Measurements from ENCODE around the gene TICAM2. TPM values are rescaled to one million over a fixed set of nuclear protein-coding genes. Genes with fewer than 3 reads are reported as not detected.
"Not testable (repeated sequence)": the region's sequence is repeated elsewhere in the genome, so short reads cannot be mapped to it uniquely, and the experiment has no call there.

TICAM2 gene
- 6.1 TPM for polyA plus RNA-seq (2013, experiment 1 of 2; ENCODE audit: insufficient read length)
- 10.9 TPM for polyA plus RNA-seq (2013, experiment 2 of 2; ENCODE audit: insufficient read length)

DNA sequence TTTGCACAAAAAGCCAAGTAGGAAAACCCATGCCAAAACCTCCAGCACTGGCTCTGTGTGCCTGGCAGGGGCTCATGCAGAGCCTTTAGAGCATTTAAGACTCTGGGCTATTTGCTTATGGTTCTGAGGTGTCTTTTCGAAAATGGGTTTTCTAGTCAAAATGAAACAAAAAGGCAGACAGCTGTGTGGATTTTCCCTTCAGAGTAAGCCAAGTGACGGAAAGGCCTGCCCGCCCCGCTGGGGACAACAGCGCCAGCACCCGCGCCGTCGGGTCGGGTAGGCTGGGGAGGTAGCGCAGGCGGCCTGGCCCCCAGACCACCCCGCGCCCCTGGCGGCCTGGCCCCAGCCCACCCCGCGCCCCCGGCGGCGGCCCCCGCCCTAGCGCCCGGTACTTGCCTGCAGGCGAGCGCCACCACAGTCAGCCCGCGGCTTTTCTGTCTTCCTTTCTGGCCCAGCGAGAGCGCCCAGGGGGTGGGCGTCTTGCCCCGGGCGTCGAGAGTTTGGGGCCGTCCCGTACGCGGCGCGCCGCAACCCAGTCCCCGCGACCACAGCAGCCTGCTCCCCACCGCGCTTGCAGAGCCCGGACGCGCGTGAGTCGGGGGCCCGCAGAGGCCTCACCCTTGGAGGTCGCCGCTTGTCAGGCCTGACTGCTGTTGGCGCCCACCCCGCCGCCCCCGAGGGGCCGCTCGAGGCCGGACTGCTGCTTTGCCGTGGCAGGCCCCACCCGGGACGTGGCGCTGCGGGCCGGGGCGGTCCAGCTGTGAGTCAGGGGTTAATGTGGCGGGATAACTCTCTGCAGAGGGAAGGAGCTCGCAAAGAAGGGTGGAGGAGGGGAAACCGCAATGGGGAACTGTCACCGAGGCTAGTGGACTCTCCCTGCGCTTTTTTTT, at the start of gene TICAM2:
Gene TICAM2 (minus strand): TSS at position 779 of the 890 bp plus-strand sequence. CDS start 21,223 bp downstream, outside the sequence.
- DNase-seq, result peak; percentile 72

DNA sequence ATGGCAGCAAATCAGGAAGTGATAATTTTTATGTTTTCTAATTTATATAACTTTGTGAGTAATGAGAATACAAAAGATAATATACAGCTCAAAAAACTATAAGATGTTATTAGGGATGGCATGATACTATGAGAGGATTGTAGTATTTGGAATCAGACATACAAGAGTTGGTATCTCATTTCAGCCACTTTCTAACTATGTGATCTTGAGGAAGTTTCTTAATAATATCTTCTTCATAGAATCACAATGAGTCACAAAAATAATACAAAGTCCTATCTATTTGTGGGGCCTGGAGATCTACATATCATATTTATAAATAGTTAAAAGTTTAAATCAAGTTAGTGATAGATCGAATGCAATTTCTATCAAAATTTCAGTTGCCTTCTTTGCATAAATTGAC, 47.3 kb upstream of the TICAM2 start:
- DNase-seq, result no peak

- DNase-seq, result no peak
Observed at GRCh38 chr5:115648056-115648455, 45.8 kb upstream of the TICAM2 start.

DNA sequence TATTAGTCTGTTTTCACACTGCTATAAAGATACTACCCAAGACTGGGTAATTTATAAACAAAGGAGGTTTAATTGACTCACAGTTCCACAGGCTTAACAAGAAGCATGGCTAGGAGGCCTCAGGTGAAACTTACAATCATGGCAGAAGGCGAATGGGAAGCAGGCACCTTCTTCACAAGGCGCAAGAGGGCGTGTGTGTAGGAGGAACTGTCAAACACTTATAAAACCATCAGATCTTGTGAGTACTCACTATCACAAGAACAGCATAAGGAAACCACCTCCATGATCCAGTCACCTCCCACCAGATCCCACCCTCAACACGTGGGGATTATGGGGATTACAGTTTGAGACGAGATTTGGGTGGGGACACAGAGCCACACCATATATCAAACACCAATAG, 43.1 kb upstream of the TICAM2 start:
- not testable (repeated sequence) for DNase-seq

DNA sequence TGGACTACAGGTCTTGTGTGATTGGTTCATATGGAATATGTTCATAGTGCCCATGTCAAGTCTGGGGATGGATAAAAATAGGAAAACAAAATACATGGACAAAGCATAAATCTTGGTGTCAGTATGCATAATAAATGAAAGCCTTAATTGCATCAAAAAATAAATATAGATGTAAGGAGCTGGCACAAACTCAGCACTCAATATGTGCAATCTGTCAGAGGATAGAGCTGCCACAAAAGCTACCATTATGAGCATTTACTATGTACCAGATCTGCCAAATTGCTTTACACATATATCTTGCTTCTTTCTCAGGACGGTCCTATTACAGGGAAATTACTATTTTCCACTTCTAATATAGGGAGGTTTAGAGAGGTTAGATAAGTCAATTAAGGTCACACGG, 41.8 kb upstream of the TICAM2 start:
- no peak for DNase-seq

- peak; percentile 12 for DNase-seq
Observed at GRCh38 chr5:115641948-115642347, 39.7 kb upstream of the TICAM2 start.

GRCh38 chr5:115640274-115640673, 38.0 kb upstream of the TICAM2 start:
- no peak for DNase-seq

DNA sequence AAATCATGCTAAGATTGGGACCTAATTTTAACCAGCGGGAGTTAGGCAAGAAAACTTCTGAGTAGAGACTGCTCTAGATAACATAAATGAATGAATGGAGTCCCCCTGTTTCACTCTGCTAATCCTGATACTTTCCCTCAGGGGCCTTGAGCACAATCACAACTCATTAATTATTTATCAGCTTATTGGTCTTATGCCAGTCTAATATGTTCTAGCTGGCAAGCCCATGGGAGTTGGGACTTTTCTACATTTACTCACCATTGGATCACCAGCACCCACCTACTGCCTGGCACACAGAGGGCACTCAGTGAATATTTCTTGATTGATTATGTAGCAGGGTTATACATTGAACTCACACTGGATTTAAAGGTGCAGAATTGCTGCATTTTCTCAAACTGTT, 37.1 kb upstream of the TICAM2 start:
- DNase-seq, result no peak

DNA sequence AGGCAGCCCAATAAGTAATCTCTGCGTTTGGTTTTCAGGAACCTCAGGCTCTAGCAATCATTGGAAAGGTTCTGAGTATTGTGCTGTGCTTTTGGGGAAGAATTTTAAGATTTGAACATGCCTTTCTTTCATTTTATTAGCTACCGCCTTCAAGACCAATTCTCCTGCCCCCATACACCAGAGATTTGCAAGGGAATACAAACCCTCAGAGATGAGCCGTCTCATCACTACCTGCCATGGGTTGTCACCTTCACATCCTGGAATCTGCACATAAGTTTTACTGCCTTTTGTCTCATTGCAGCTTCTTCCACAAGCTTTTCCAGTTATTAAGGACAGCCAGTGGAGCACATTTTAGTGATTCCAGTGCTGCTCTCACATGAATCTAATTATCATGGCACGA, 35.2 kb upstream of the TICAM2 start:
- DNase-seq, result no peak

DNA sequence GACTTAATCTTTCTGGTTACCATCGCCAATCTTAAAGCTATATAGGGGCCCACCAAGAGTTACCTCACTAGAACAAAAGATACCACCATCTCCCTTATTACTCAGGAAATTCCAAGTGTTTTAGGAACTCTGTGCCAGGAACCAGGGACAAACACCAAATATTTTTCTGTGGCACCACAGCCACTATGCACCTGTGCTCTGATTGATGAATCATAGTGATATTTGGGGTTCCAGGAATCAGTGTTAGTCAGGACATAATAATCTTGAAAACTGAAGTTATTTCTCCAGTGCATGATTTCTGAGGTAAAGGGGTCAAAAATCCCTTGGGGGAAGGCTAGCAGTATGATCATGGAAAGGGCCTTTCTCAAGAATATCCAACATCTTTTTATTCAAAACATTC, 33.7 kb upstream of the TICAM2 start:
- no peak for DNase-seq

GRCh38 chr5:115634343-115635132, 32.3 kb upstream of the TICAM2 start:
- peak; percentile 79 for DNase-seq

DNA sequence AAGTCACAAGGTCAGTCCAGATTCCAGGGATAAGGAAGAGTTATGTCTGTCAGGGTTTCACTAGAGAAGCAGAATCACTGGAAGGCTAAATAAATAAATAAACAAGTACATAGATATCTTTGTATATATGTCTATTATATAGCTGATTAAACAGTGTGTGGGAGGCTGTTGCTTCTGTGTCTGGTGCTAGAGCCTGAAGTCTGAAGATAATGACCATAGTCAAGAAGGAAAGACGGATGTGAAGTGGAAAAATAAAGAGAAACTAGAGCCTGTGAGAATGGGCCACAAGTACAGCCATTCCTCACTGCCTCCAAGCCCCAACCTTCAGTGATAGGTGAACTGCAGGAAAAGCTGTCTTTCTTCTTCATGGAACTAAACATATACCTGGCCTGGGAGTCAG, 27.6 kb upstream of the TICAM2 start:
- no peak for DNase-seq

DNA sequence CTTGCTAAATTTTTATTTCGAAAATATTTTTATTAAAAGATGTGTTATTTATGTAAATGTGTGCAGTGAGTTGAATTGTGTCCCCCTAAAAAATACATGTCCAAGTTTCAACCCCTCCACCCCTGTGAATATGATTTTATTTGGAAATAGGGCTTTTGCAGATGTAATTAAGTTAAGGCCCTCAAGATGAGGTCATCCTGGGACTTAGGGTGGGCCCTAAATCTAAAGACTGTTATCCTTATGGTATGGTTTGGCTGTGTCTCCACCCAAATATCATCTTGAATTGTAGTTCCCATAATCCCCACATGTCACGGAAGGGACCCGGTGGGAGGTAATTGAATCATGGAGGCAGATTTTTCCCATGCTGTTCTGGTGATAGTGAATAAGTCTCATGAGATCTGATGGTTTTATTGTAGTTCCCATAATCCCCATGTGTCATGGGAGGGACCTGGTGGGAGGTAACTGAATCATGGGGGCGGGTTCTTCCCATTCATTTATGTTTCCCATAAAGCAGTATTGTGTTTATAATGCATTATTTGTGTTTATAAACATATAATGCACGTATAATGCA, 25.1 kb upstream of the TICAM2 start:
- DNase-seq, result no peak

GRCh38 chr5:115626445-115626823, 24.2 kb upstream of the TICAM2 start:
- DNase-seq, result no peak

DNA sequence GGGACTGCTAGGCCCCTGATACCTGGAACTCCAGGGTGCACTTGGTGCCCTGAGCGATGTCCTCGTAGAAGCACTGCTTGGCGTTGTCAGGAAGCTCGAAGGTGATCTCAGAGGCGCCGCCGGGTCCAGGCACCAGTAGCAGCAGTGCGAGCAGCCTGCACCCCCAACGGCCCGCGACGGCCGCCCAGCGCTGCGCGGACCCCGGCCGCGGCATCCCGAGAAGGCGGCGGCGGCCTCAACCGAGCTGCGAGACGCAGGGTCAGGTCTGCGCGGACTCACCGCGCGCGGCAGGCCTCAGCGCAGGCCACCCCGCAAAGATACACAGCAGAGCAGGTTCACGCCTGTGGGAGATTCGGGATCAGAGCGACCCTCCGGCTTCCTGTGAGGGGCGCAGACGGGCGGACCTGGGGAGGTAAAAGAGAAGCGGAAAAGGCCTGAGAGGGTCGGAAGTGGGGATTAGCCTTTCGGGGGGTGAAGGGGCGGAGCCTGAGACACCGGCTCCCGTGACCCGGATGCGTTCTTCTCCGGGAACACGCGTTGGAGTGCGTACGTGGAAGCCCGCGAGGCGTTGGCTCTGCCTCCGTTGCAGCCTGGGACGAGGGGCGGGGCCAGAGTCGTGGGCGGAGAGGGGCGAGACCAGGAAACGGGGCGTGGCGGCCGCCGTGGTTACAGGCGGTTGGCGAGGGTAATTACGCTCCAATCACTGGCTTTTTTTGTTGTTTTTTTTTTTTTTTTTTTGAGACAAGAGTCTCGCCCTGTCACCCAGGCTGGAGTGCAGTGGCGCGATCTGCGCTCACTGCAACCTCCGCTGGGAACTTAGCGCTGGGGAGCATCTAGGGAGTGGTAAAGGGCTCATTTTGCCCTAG, 23.5 kb upstream of the TICAM2 start, which contains the start of gene TMED7:
Gene TMED7 (minus strand): TSS at position 458 of the 866 bp plus-strand sequence. CDS start 244 bp downstream, at position 214.
- DNase-seq, result peak; percentile 99

DNA sequence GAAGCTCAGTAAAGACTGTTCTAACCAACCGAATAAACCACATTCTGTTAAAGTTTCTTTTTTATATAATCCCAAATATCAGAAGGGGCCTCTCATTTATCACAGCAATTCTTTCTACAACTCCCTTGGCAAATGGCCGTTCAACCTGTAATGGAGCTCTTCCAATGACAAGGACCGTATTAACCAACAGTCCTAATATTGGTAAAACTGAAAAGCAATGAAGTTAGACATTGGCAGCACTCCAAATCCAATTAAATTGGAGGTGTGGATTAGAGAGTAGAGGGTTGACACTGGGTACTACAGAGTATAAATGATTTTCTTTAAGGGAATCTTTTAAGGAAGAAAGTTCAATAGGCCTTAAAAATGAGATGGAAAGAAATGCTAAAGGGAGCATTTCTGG, 22.7 kb upstream of the TICAM2 start:
- no peak for DNase-seq

GRCh38 chr5:115623658-115624057, 21.4 kb upstream of the TICAM2 start:
- DNase-seq, result no peak

GRCh38 chr5:115621365-115621900, 19.2 kb upstream of the TICAM2 start:
- DNase-seq, result no peak

- no peak for DNase-seq
Observed at GRCh38 chr5:115616892-115617291, 14.6 kb upstream of the TICAM2 start.

- DNase-seq, result no peak
Observed at GRCh38 chr5:115616472-115616871, 14.2 kb upstream of the TICAM2 start.

- DNase-seq, result no peak
Observed at GRCh38 chr5:115611873-115612272, 9.6 kb upstream of the TICAM2 start.

DNA sequence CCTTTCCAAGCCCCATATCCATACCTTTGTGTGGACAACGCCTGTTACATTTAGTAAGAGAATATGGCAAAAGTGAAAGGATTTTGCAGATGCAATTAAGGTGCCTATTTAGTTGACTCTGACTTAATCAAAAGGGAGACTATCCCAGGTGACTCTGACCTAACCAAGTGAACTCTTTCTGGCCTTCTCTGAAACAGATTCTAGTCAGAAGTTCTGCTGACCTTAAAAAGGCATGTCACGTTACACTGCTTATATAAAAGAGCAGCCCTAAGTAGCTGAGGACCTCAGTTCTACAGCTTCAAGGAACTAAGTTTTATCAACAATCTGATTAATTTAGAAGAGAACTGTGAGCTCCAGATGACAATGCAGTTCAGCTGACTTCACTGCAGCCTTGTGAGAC, 5.7 kb upstream of the TICAM2 start:
- DNase-seq, result no peak

Measured in fibroblast of skin of abdomen (primary cell).